Endothelial cell of umbilical vein (primary cell): ENCODE data around the gene DESI2. TPM values are rescaled to one million over a fixed set of nuclear protein-coding genes. Genes with fewer than 3 reads are reported as not detected.

ENCODE experiments used
- BruUV-seq: library from RNA; stranded (reverse); fragments of 400-500 nt; replicated peaks from 2 replicates; lab custom pipeline; 2021; lab: Mats Ljungman, UMichigan
- CTCF ChIA-PET: fragments of 300-600, 350-600 bp; sonication (Branson Sonifier 250); formaldehyde crosslinking; loops from one replicate; lab custom pipeline; 2021; ENCODE audit warnings: antibody characterized with exemption, inconsistent platforms; lab: Charles Lee
- POLR2A ChIA-PET: fragments of 300-600, 350-600 bp; sonication (Branson Sonifier 250); formaldehyde crosslinking; loops from one replicate; lab custom pipeline; 2021; ENCODE audit warnings: antibody characterized with exemption, inconsistent platforms; lab: Charles Lee
- DNase-seq: peaks from one replicate; pipeline ENCODE4 v3.0.0-alpha.2; 2011; ENCODE audit warnings: low read depth, low spot score
- FAIRE-seq: peaks from 2 replicates; lab custom pipeline; 2011; peaks lifted over from hg19 to GRCh38; lab: Jason Lieb, UNC
- H2AFZ ChIP-seq: 2 replicates; pipeline ENCODE4 v1.6.0; 2012; ENCODE audit warnings: low read depth, low read length, control low read depth, inconsistent platforms
- H3K27ac ChIP-seq: 2 replicates; pipeline ENCODE4 v1.5.1; 2011; ENCODE audit warnings: low read depth, mild to moderate bottlenecking, control low read depth, low read length, moderate library complexity; ENCODE audit not compliant: insufficient read depth
- H3K27me3 ChIP-seq, 2 experiments: 2 replicates each; pipeline versions ENCODE4 v1.6.0 to v1.6.1; 2011; ENCODE audit warnings: low read length in 2 of 2, mixed read lengths in 1 of 2; ENCODE audit not compliant: control insufficient read depth in 2 of 2, insufficient read depth in 2 of 2
- H3K36me3 ChIP-seq, 2 experiments: 2 replicates in 1 of 2; 3 replicates in 1 of 2; pipeline ENCODE4 v1.5.1; 2011; ENCODE audit warnings: low read length in 2 of 2, mild to moderate bottlenecking in 1 of 2, moderate library complexity in 1 of 2; ENCODE audit not compliant: control insufficient read depth in 2 of 2, insufficient read depth in 2 of 2; ENCODE audit errors: extremely low read depth in 1 of 2
- H3K4me1 ChIP-seq: 3 replicates; pipeline ENCODE4 v1.5.1; 2011; ENCODE audit warnings: mild to moderate bottlenecking, low read length; ENCODE audit not compliant: control insufficient read depth, insufficient read depth; ENCODE audit errors: extremely low read depth
- H3K4me2 ChIP-seq: 2 replicates; pipeline ENCODE4 v1.6.1; 2011; ENCODE audit warnings: low read length, control low read depth, mixed read lengths; ENCODE audit not compliant: insufficient read depth
- H3K4me3 ChIP-seq, 3 experiments: fragments of 200-600 bp in 1 of 3; sonication (generic), shearing (Covaris generic) in 1 of 3; replicated peaks in 1 of 3; 2 replicates each; pipeline ENCODE4 v1.5.1; 2011 to 2016; ENCODE audit warnings: control low read depth in 3 of 3, low read length in 3 of 3, mild to moderate bottlenecking in 2 of 3, inconsistent platforms in 1 of 3, low read depth in 1 of 3, moderate library complexity in 1 of 3; ENCODE audit not compliant: insufficient read depth in 1 of 3
- H3K79me2 ChIP-seq: 2 replicates; pipeline ENCODE4 v1.6.0; 2012; ENCODE audit warnings: low read length, inconsistent platforms; ENCODE audit not compliant: control insufficient read depth, insufficient read depth
- H3K9ac ChIP-seq: replicated peaks from 2 replicates; pipeline ENCODE3; 2011; ENCODE audit warnings: low read length, control low read depth; ENCODE audit not compliant: insufficient read depth; ENCODE audit errors: extremely low read depth
- H3K9me1 ChIP-seq: replicated peaks from 3 replicates; pipeline ENCODE4 v1.6.0; 2011; ENCODE audit warnings: mild to moderate bottlenecking, low read length; ENCODE audit not compliant: control insufficient read depth, insufficient read depth; ENCODE audit errors: extremely low read depth
- H3K9me3 ChIP-seq: replicated peaks from 2 replicates; pipeline ENCODE4 v1.5.1; 2012; ENCODE audit warnings: low read length, inconsistent platforms; ENCODE audit not compliant: control insufficient read depth, insufficient read depth
- H4K20me1 ChIP-seq: replicated peaks from 2 replicates; pipeline ENCODE3; 2011; ENCODE audit warnings: mild to moderate bottlenecking, low read length; ENCODE audit not compliant: control insufficient read depth, insufficient read depth; ENCODE audit errors: extremely low read depth
- CTCF ChIP-seq, 2 donors: IDR thresholded peaks; 1 replicate in 1 of 2; 2 replicates in 1 of 2; pipeline ENCODE4 v1.5.1; 2011; ENCODE audit warnings: low read length in 2 of 2, mild to moderate bottlenecking in 2 of 2, moderate library complexity in 2 of 2, control low read depth in 1 of 2, inconsistent platforms in 1 of 2, low read depth in 1 of 2; ENCODE audit not compliant: insufficient read depth in 1 of 2; ENCODE audit errors: extremely low read depth in 1 of 2
- EZH2 ChIP-seq: IDR thresholded peaks from 2 replicates; pipeline ENCODE4 v1.6.1; 2012; ENCODE audit warnings: borderline replicate concordance, low read depth, mild to moderate bottlenecking, moderate library complexity, low read length, inconsistent platforms; ENCODE audit not compliant: severe bottlenecking
- FOS ChIP-seq: IDR thresholded peaks from 2 replicates; pipeline ENCODE4 v1.6.1; 2011; ENCODE audit warnings: mild to moderate bottlenecking, low read length, moderate library complexity, borderline replicate concordance; ENCODE audit not compliant: insufficient read depth
- GATA2 ChIP-seq: IDR thresholded peaks from 2 replicates; pipeline ENCODE4 v1.7.0; 2011; ENCODE audit warnings: low read depth, mild to moderate bottlenecking, moderate library complexity, mixed read lengths, low read length; ENCODE audit not compliant: insufficient read length, insufficient read depth
- JUN ChIP-seq: IDR thresholded peaks from 2 replicates; pipeline ENCODE4 v1.6.1; 2011; ENCODE audit warnings: borderline replicate concordance, low read depth; ENCODE audit not compliant: insufficient read length, insufficient read depth
- MAX ChIP-seq: IDR thresholded peaks from 2 replicates; pipeline ENCODE4 v1.6.1; 2011; ENCODE audit not compliant: insufficient read depth, insufficient read length
- POLR2A ChIP-seq: IDR thresholded peaks from 2 replicates; pipeline ENCODE4 v1.6.1; 2012; ENCODE audit warnings: low read depth, mild to moderate bottlenecking, control low read depth, low read length
- POLR2AphosphoS5 ChIP-seq: IDR thresholded peaks from 2 replicates; pipeline ENCODE4 v1.6.1; 2012; ENCODE audit warnings: low read depth, mild to moderate bottlenecking, control low read depth, low read length, moderate library complexity; ENCODE audit not compliant: insufficient read depth
- dilution Hi-C: fragments of 300-500 bp; cut with MboI; formaldehyde crosslinking; loops from one replicate; pipeline ENCODE4 v1.15.0; 2019; ENCODE audit warnings: low sequenced_read_pairs; ENCODE audit not compliant: extremely low pct_ligation_motif_present
- intact Hi-C: fragments of 100-400 bp; cut with micrococcal nuclease; formaldehyde crosslinking; loops from one replicate; pipeline ENCODE4 v1.10.0; 2022
- polyA plus RNA-seq, 4 experiments: library from polyadenylated mRNA; depleted of rRNA in 3 of 4; stranded (reverse) in 3 of 4; unstranded in 1 of 4; fragments of >200 nt; gene quantifications; 2 replicates each; pipeline versions ENCODE4 v1.2.1 to v1.2.3, GENCODE V29; 2011 to 2012; ENCODE audit warnings: missing spikeins in 1 of 4
- total RNA-seq: library from RNA; stranded (reverse); gene quantifications from 2 replicates; pipeline ENCODE4 v1.2.3, GENCODE V29; 2021

The DESI2 gene
- total and polyA plus RNA-seq, 2 donors (not counting 3 experiments of a cell fraction or from before 2014, with no cell fraction given) = 22.9 to 37.2 TPM

GRCh38 chr1:244642526-244642925, 10.4 kb upstream of the DESI2 start:
- Histone ChIP-seq H3K36me3 (no peaks in the 10 kb centered on the region), H3K79me2 (no peaks in the 10 kb centered on the region), H3K4me2 (no peak overlapping the region), H3K9me1 (no peaks in the 10 kb centered on the region), H2AFZ (no peak overlapping the region), H3K4me1 (no peaks in the 10 kb centered on the region), H3K9ac (no peak overlapping the region), H4K20me1 (no peaks in the 10 kb centered on the region), H3K27me3 (peaks cover 6 to 14% of the 10 kb centered on the region in 2 experiments), H3K4me3 (no peak overlapping the region), H3K27ac (no peak overlapping the region), H3K9me3 (no peaks in the 10 kb centered on the region)
- FAIRE-seq (no peak), DNase-seq (no peak)
- ChIA-PET CTCF (no interaction called here), POLR2A (no interaction called here)
- no TSS peak for BruUV-seq
- TF ChIP-seq GATA2 (no peak), JUN (no peak), POLR2AphosphoS5 (no peak), FOS (no peak), POLR2A (no peak), MAX (no peak), EZH2 (no peak), CTCF (IDR thresholded peaks at IDR 0.05; ENCODE audit: extremely low read depth in 1 of 2, insufficient read depth in 1 of 2, low read depth in 1 of 2, low read length in 2 of 2) (no peak)
- intact Hi-C loops (no loop called here), dilution Hi-C loops (no loop called here)
